SK-N-SH treated with all-trans-retinoic acid at 6 μM for 48 hours (cell line): Measurements from ENCODE around the gene MYO1H.

Source experiments
- ATAC-seq: fragments of 200-7000 bp; cut with Tn5 transposase; 3 replicates; pipeline ENCODE4 v1.9.1; 2020; ENCODE audit warnings: mild to moderate bottlenecking, moderate library complexity
- ARNTL ChIP-seq: fragments of 450-650 bp; formaldehyde crosslinking; IDR thresholded peaks from 2 replicates; pipeline ENCODE4 v1.5.0; 2020; ENCODE audit warnings: low read depth, mild to moderate bottlenecking, moderate library complexity, borderline replicate concordance
- BACH2 ChIP-seq: fragments of 250-450 bp; sonication (Bioruptor Pico); IDR thresholded peaks from 2 replicates; pipeline ENCODE4 v1.9.0; 2021; ENCODE audit warnings: mild to moderate bottlenecking, borderline replicate concordance
- CSDC2 ChIP-seq: fragments of 250-450 bp; sonication (Bioruptor Pico); IDR thresholded peaks from 2 replicates; pipeline ENCODE4 v1.5.0; 2020; ENCODE audit warnings: mild to moderate bottlenecking, moderate library complexity
- GLIS3 ChIP-seq: fragments of 250-450 bp; sonication (Bioruptor Pico); IDR thresholded peaks from 2 replicates; pipeline ENCODE4 v1.5.0; 2020; ENCODE audit warnings: mild to moderate bottlenecking, moderate library complexity
- ISL1 ChIP-seq: fragments of 250-450 bp; sonication (Bioruptor Pico); IDR thresholded peaks from 2 replicates; pipeline ENCODE4 v2.1.2; 2022; ENCODE audit warnings: mild to moderate bottlenecking, moderate library complexity
- OSR1 ChIP-seq: fragments of 250-450 bp; sonication (Bioruptor Pico); IDR thresholded peaks from 2 replicates; pipeline ENCODE4 v1.8.0; 2022; ENCODE audit warnings: moderate library complexity, mild to moderate bottlenecking, inconsistent platforms
- PATZ1 ChIP-seq: fragments of 250-450 bp; sonication (Bioruptor Pico); IDR thresholded peaks from 2 replicates; pipeline ENCODE4 v1.8.0; 2020; ENCODE audit warnings: mild to moderate bottlenecking, moderate library complexity, borderline replicate concordance
- PPARA ChIP-seq: fragments of 250-450 bp; sonication (Bioruptor Pico); IDR thresholded peaks from 2 replicates; pipeline ENCODE4 v1.5.0; 2020; ENCODE audit warnings: mild to moderate bottlenecking, borderline replicate concordance
- RARB ChIP-seq: fragments of 250-450 bp; sonication (Bioruptor Pico); IDR thresholded peaks from 2 replicates; pipeline ENCODE4 v1.8.0; 2021; ENCODE audit warnings: mild to moderate bottlenecking, moderate library complexity
- SNAI2 ChIP-seq: fragments of 250-450 bp; sonication (Bioruptor Pico); IDR thresholded peaks from 2 replicates; pipeline ENCODE4 v1.5.0; 2020; ENCODE audit warnings: mild to moderate bottlenecking, moderate library complexity
- TOX ChIP-seq: fragments of 250-450 bp; sonication (Bioruptor Pico); IDR thresholded peaks from 2 replicates; pipeline ENCODE4 v1.8.0; 2021; ENCODE audit warnings: mild to moderate bottlenecking, moderate library complexity, borderline replicate concordance
- ZC3H10 ChIP-seq: fragments of 250-450 bp; sonication (Bioruptor Pico); IDR thresholded peaks from 2 replicates; pipeline ENCODE4 v1.5.1; 2021; ENCODE audit warnings: mild to moderate bottlenecking, moderate library complexity
- ZFP3 ChIP-seq: fragments of 250-450 bp; sonication (Bioruptor Pico); IDR thresholded peaks from 2 replicates; pipeline ENCODE4 v1.5.0; 2020; ENCODE audit warnings: mild to moderate bottlenecking, moderate library complexity
- ZFP30 ChIP-seq: fragments of 450-650 bp; formaldehyde crosslinking; IDR thresholded peaks from 2 replicates; pipeline ENCODE4 v1.5.0; 2022; ENCODE audit warnings: mild to moderate bottlenecking, moderate library complexity
- ZNF565 ChIP-seq: fragments of 450-650 bp; formaldehyde crosslinking; conservative IDR thresholded peaks from 2 replicates; pipeline ENCODE4 v1.5.0; 2020; ENCODE audit warnings: low read depth, mild to moderate bottlenecking, moderate library complexity
- ZNF70 ChIP-seq: fragments of 450-650 bp; formaldehyde crosslinking; IDR thresholded peaks from 2 replicates; pipeline ENCODE4 v1.5.0; 2020; ENCODE audit warnings: mild to moderate bottlenecking, moderate library complexity
- ZNF8 ChIP-seq: fragments of 450-650 bp; formaldehyde crosslinking; IDR thresholded peaks from 2 replicates; pipeline ENCODE4 v1.5.0; 2020; ENCODE audit warnings: mild to moderate bottlenecking, moderate library complexity
- TF ChIP-seq, protein P1 (sequence below): fragments of 250-450 bp; sonication (Bioruptor Pico); IDR thresholded peaks from 2 replicates; pipeline ENCODE4 v1.5.0; 2020; ENCODE audit warnings: mild to moderate bottlenecking, moderate library complexity
- TF ChIP-seq, protein P2 (sequence below): fragments of 250-450 bp; sonication (Bioruptor Pico); IDR thresholded peaks from 2 replicates; pipeline ENCODE4 v1.5.1; 2021; ENCODE audit warnings: mild to moderate bottlenecking, moderate library complexity
- TF ChIP-seq, protein P3 (sequence below): fragments of 250-450 bp; sonication (Bioruptor Pico); IDR thresholded peaks from 2 replicates; pipeline ENCODE4 v1.8.0; 2021; ENCODE audit warnings: low read depth, mild to moderate bottlenecking, moderate library complexity, borderline replicate concordance
- TF ChIP-seq, protein P4 (sequence below): fragments of 250-450 bp; sonication (Bioruptor Pico); IDR thresholded peaks from 2 replicates; pipeline ENCODE4 v1.5.1; 2020; ENCODE audit warnings: low read depth, mild to moderate bottlenecking, moderate library complexity

MYO1H gene

DNA sequence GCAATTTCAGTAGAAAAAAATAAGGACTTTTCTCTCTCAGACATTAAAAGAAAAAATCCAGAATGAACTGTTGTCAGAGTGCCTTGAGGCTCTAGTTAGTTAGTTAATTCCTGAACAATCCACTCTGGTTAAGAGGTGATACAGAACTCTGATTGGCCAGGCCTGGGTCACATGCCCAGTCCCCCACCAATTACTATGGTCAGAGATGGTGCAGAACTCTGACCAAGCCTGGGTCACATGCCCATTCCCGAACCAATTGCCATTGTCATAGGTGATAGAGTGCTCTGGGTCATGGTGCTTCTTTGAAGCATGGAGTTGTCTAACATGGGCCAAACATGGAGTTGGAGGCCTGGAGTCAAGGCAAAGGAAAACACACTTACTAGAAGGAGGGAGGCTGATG, 11.1 kb upstream of the MYO1H start:
- TF ChIP-seq ZNF8 = no peak
- no peak for TF ChIP-seq ZNF70 (CRISPR knock-in tag)
- no peak for TF ChIP-seq GLIS3 (CRISPR knock-in tag)
- TF ChIP-seq OSR1 (CRISPR knock-in tag) = no peak
- TF ChIP-seq ZFP3 = no peak
- TF ChIP-seq, protein P1, sequence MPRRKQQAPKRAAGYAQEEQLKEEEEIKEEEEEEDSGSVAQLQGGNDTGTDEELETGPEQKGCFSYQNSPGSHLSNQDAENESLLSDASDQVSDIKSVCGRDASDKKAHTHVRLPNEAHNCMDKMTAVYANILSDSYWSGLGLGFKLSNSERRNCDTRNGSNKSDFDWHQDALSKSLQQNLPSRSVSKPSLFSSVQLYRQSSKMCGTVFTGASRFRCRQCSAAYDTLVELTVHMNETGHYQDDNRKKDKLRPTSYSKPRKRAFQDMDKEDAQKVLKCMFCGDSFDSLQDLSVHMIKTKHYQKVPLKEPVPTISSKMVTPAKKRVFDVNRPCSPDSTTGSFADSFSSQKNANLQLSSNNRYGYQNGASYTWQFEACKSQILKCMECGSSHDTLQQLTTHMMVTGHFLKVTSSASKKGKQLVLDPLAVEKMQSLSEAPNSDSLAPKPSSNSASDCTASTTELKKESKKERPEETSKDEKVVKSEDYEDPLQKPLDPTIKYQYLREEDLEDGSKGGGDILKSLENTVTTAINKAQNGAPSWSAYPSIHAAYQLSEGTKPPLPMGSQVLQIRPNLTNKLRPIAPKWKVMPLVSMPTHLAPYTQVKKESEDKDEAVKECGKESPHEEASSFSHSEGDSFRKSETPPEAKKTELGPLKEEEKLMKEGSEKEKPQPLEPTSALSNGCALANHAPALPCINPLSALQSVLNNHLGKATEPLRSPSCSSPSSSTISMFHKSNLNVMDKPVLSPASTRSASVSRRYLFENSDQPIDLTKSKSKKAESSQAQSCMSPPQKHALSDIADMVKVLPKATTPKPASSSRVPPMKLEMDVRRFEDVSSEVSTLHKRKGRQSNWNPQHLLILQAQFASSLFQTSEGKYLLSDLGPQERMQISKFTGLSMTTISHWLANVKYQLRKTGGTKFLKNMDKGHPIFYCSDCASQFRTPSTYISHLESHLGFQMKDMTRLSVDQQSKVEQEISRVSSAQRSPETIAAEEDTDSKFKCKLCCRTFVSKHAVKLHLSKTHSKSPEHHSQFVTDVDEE (CRISPR knock-in tag) = no peak
- no peak for TF ChIP-seq PATZ1 (CRISPR knock-in tag)
- no peak for TF ChIP-seq ZFP30 (CRISPR knock-in tag)
- TF ChIP-seq, protein P2, sequence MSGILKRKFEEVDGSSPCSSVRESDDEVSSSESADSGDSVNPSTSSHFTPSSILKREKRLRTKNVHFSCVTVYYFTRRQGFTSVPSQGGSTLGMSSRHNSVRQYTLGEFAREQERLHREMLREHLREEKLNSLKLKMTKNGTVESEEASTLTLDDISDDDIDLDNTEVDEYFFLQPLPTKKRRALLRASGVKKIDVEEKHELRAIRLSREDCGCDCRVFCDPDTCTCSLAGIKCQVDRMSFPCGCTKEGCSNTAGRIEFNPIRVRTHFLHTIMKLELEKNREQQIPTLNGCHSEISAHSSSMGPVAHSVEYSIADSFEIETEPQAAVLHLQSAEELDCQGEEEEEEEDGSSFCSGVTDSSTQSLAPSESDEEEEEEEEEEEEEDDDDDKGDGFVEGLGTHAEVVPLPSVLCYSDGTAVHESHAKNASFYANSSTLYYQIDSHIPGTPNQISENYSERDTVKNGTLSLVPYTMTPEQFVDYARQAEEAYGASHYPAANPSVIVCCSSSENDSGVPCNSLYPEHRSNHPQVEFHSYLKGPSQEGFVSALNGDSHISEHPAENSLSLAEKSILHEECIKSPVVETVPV = no peak
- no peak for TF ChIP-seq PPARA (CRISPR knock-in tag)
- ATAC-seq = no peak

- ATAC-seq = no peak
- TF ChIP-seq CSDC2 (CRISPR knock-in tag) (no peak), ZNF70 (CRISPR knock-in tag) (no peak), SNAI2 (CRISPR knock-in tag) (no peak)
- TF ChIP-seq, protein P3, sequence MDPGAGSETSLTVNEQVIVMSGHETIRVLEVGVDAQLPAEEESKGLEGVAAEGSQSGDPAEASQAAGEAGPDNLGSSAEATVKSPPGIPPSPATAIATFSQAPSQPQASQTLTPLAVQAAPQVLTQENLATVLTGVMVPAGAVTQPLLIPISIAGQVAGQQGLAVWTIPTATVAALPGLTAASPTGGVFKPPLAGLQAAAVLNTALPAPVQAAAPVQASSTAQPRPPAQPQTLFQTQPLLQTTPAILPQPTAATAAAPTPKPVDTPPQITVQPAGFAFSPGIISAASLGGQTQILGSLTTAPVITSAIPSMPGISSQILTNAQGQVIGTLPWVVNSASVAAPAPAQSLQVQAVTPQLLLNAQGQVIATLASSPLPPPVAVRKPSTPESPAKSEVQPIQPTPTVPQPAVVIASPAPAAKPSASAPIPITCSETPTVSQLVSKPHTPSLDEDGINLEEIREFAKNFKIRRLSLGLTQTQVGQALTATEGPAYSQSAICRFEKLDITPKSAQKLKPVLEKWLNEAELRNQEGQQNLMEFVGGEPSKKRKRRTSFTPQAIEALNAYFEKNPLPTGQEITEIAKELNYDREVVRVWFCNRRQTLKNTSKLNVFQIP (CRISPR knock-in tag) = no peak
- TF ChIP-seq, protein P2 = no peak
These were observed 4.0 kb upstream of the MYO1H start for GRCh38 chr12:109343677-109344076.

DNA sequence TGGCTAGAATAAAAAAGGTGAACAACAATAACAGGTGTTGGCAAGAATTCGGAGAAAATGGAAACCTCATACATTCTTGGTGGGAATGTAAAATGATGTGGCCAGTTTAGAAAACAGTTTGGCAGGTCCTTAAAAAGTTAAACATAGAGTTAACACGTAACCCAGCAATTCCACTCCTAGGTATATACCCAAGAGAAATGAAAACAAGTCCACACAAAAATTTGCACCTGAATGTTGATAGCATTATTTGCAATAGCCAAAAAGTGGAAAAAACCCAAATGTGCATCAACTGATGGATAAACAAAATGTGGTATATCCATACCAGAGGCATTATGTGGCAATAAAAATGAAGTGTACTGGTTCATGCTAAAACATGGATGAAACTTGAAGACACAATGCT, 2.3 kb upstream of the MYO1H start:
- ATAC-seq = no peak
- TF ChIP-seq OSR1 (CRISPR knock-in tag) (no peak), PPARA (CRISPR knock-in tag) (no peak), ISL1 (CRISPR knock-in tag) (no peak), ZFP3 (no peak), ARNTL (CRISPR knock-in tag) (no peak), CSDC2 (CRISPR knock-in tag) (no peak), ZC3H10 (CRISPR knock-in tag) (no peak), SNAI2 (CRISPR knock-in tag) (no peak), RARB (CRISPR knock-in tag) (no peak), TOX (CRISPR knock-in tag) (no peak), BACH2 (CRISPR knock-in tag) (no peak), ZNF565 (CRISPR knock-in tag) (no peak), ZNF70 (CRISPR knock-in tag) (no peak)
- TF ChIP-seq, protein P4, sequence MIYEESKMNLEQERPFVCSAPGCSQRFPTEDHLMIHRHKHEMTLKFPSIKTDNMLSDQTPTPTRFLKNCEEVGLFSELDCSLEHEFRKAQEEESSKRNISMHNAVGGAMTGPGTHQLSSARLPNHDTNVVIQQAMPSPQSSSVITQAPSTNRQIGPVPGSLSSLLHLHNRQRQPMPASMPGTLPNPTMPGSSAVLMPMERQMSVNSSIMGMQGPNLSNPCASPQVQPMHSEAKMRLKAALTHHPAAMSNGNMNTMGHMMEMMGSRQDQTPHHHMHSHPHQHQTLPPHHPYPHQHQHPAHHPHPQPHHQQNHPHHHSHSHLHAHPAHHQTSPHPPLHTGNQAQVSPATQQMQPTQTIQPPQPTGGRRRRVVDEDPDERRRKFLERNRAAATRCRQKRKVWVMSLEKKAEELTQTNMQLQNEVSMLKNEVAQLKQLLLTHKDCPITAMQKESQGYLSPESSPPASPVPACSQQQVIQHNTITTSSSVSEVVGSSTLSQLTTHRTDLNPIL (CRISPR knock-in tag) = no peak
- TF ChIP-seq, protein P1 (CRISPR knock-in tag) = no peak
